ENCODE results near the gene MANBA.
"Not testable (repeated sequence)": the region's sequence is repeated elsewhere in the genome, so short reads cannot be mapped to it uniquely, and the experiment has no call there.

Gene MANBA

GRCh38 chr4:102734591-102735385 lies 26.0 kb downstream of the MANBA start:
- Histone ChIP-seq H3K36me3 (replicated peaks) (no peaks in the 10 kb centered on the region), H3K4me3 (ENCODE audit: low read depth, low read length) (no peak overlapping the region), H3K27me3 (replicated peaks) (no peaks in the 10 kb centered on the region), H3K27ac (no peak overlapping the region)
- TF ChIP-seq CTCF (IDR thresholded peaks at IDR 0.05; ENCODE audit: low read depth, low read length, missing control alignments): no peak
- in situ Hi-C loops (cut with HindIII; ENCODE audit: low pct_ligation_motif_present, low sequenced_read_pairs): no loop called here
- DNase-seq: peak; percentile 37

DNA sequence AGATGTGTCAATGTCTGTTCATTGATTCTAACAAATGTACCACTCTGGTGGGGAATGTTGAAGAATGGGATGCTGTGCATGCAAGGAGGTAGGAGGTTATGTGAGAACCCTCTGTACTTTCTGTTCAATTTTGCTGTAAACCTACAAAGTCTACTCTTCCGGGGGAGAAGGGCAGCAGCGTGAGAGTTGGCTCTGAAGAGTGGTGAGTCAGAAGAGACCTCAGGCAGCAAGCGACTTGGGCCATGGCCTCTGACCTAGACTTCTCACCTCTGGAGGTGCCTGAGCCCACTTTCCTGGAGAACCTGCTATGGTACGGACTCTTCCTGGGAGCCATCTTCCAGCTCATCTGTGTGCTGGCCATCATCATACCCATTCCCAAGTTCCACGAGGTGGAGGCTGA lies 26.7 kb downstream of the MANBA start:
- no peak for DNase-seq
- H3K4me3 ChIP-seq (ENCODE audit: low read depth, low read length): no peak overlapping the region
- no peak for TF ChIP-seq CTCF (IDR thresholded peaks at IDR 0.05; ENCODE audit: low read depth, low read length, missing control alignments)
- H3K27ac ChIP-seq: no peak overlapping the region
- H3K27me3 ChIP-seq (replicated peaks): no peaks in the 10 kb centered on the region
- in situ Hi-C loops (cut with HindIII; ENCODE audit: low pct_ligation_motif_present, low sequenced_read_pairs): no loop called here
- no peaks in the 10 kb centered on the region for H3K36me3 ChIP-seq (replicated peaks)

DNA sequence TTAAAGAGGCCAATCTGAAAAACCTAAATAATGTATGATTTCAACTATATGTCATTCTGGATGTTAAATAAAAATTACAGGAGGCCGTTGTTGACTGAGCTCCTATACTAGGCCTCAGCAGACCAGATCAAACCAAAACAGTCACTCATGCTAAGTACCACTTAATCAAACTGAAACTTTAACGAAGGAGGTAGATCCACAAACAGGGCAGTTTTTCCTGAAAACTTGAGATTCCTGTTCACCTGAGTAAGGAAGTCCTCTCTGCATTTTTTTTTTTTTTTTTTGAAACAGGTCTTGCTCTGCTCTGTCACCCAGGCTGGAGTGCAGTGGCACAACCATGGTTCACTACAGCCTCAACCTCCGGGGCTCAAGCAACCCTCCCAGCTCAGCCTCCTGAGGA lies 27.7 kb downstream of the MANBA start:
- in situ Hi-C loops (cut with HindIII; ENCODE audit: low pct_ligation_motif_present, low sequenced_read_pairs): no loop called here
- DNase-seq: no peak
- H3K27me3 ChIP-seq (replicated peaks): no peaks in the 10 kb centered on the region
- TF ChIP-seq CTCF (IDR thresholded peaks at IDR 0.05; ENCODE audit: low read depth, low read length, missing control alignments): no peak
- no peaks in the 10 kb centered on the region for H3K36me3 ChIP-seq (replicated peaks)
- no peak overlapping the region for H3K27ac ChIP-seq
- H3K4me3 ChIP-seq (ENCODE audit: low read depth, low read length): no peak overlapping the region

- in situ Hi-C loops (cut with HindIII; ENCODE audit: low pct_ligation_motif_present, low sequenced_read_pairs): no loop called here
- no peak for TF ChIP-seq CTCF (IDR thresholded peaks at IDR 0.05; ENCODE audit: low read depth, low read length, missing control alignments)
- no peak for DNase-seq
- no peaks in the 10 kb centered on the region for H3K36me3 ChIP-seq (replicated peaks)
- no peaks in the 10 kb centered on the region for H3K27me3 ChIP-seq (replicated peaks)
- no peak overlapping the region for H3K27ac ChIP-seq
- H3K4me3 ChIP-seq (ENCODE audit: low read depth, low read length): no peak overlapping the region
Measured at GRCh38 chr4:102732678-102733077, 28.1 kb downstream of the MANBA start.

DNA sequence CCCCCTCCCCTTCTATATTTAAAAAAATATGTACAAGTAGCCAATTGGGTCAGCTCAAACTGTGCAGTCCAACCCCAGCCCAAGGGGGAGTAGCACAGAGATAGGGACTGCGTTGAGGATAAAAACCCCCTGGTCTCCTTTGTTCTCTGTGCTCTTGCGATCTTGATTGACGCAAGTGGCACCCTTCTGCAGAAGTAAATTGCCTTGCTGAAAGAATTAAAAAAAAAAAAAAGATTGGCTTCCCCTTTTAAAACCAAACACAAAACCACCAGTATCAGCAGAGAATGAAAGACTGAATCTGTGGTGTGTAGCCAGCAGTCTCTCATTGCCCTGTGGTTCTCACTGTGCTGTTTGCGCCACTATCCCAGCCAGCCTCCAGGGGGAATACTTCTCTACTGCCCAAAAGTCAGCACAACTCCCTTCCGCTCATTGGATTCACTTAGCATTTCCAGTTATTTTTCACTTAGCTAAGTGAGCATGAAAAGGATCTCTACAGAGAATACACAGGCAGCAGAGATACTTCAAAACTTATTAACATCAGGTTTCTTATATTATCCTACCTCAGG lies 29.7 kb downstream of the MANBA start:
- no peaks in the 10 kb centered on the region for H3K36me3 ChIP-seq (replicated peaks)
- in situ Hi-C loops (cut with HindIII; ENCODE audit: low pct_ligation_motif_present, low sequenced_read_pairs): no loop called here

GRCh38 chr4:102729486-102729885 lies 31.3 kb downstream of the MANBA start:
- H3K4me3 ChIP-seq (ENCODE audit: low read depth, low read length); H3K27ac ChIP-seq; in situ Hi-C loops (cut with HindIII; ENCODE audit: low pct_ligation_motif_present, low sequenced_read_pairs); H3K36me3 ChIP-seq (replicated peaks); DNase-seq; H3K27me3 ChIP-seq (replicated peaks): not testable (repeated sequence)

More for the DNA sequence above, 29.7 kb downstream of the MANBA start:
- no peak for DNase-seq
- no peak overlapping the region for H3K27ac ChIP-seq
- H3K27me3 ChIP-seq (replicated peaks): no peaks in the 10 kb centered on the region
- TF ChIP-seq CTCF (IDR thresholded peaks at IDR 0.05; ENCODE audit: low read depth, low read length, missing control alignments): peak; percentile 38
- no peak overlapping the region for H3K4me3 ChIP-seq (ENCODE audit: low read depth, low read length)

GRCh38 chr4:102726919-102727318 lies 33.8 kb downstream of the MANBA start:
- in situ Hi-C loops (cut with HindIII; ENCODE audit: low pct_ligation_motif_present, low sequenced_read_pairs); H3K4me3 ChIP-seq (ENCODE audit: low read depth, low read length); H3K27me3 ChIP-seq (replicated peaks); H3K36me3 ChIP-seq (replicated peaks); DNase-seq; H3K27ac ChIP-seq: not testable (repeated sequence)
